OCI-LY3 (cell line): ENCODE measurements around the gene TRAPPC8.
A peak's percentile ranks its signal among the peaks of the same experiment; 100 is the strongest.
"Not testable (repeated sequence)": the region's sequence is repeated elsewhere in the genome, so short reads cannot be mapped to it uniquely, and the experiment has no call there.

ENCODE experiments used
- H2AFZ ChIP-seq: fragments of 200-600, 300-600 bp; shearing (Covaris generic); 2 replicates; pipeline ENCODE4 v1.6.0; 2014; ENCODE audit warnings: antibody characterized with exemption, low read depth, low read length
- H3K27ac ChIP-seq: fragments of 200-600, 300-600 bp; sonication (generic); 2 replicates; pipeline ENCODE4 v1.5.1; 2014; ENCODE audit warnings: mild to moderate bottlenecking, low read length, moderate library complexity, mixed read lengths
- H3K27me3 ChIP-seq: fragments of 200-600, 300-600 bp; sonication (generic); 2 replicates; pipeline ENCODE4 v1.6.1; 2014; ENCODE audit warnings: low read depth, low read length, mixed read lengths
- H3K36me3 ChIP-seq: fragments of 200-600, 300-600 bp; sonication (generic); replicated peaks from 2 replicates; pipeline ENCODE3; 2014; ENCODE audit warnings: low read depth, low read length, mixed read lengths
- H3K4me1 ChIP-seq: fragments of 300-600, 200-600 bp; sonication (generic); 2 replicates; pipeline ENCODE4 v1.6.1; 2014; ENCODE audit warnings: low read length, mixed read lengths
- H3K4me2 ChIP-seq: fragments of 200-600, 300-600 bp; sonication (generic); 2 replicates; pipeline ENCODE4 v1.6.1; 2014; ENCODE audit warnings: low read length, mixed read lengths
- H3K4me3 ChIP-seq: fragments of 300-600, 200-600 bp; sonication (generic); 2 replicates; pipeline ENCODE4 v1.5.1; 2014; ENCODE audit warnings: antibody characterized with exemption, mild to moderate bottlenecking, low read length, moderate library complexity
- H3K79me2 ChIP-seq: fragments of 300-600, 200-600 bp; shearing (Covaris generic); 2 replicates; pipeline ENCODE4 v1.6.1; 2014; ENCODE audit warnings: mild to moderate bottlenecking, low read length, mixed read lengths
- H3K9ac ChIP-seq: fragments of 300-600, 200-600 bp; shearing (Covaris generic); 2 replicates; pipeline ENCODE4 v1.6.0; 2014; ENCODE audit warnings: mild to moderate bottlenecking, low read length, moderate library complexity
- H3K9me3 ChIP-seq: fragments of 200-600, 300-600 bp; shearing (Covaris generic); 2 replicates; pipeline ENCODE4 v1.6.1; 2014; ENCODE audit warnings: low read length, mixed read lengths; ENCODE audit not compliant: insufficient read depth
- H4K20me1 ChIP-seq: fragments of 200-600, 300-600 bp; sonication (generic); 2 replicates; pipeline ENCODE4 v1.6.1; 2016; ENCODE audit warnings: low read length, mixed read lengths; ENCODE audit not compliant: insufficient read depth
- EZH2phosphoT487 ChIP-seq: fragments of 200-600 bp; shearing (Covaris generic); IDR thresholded peaks from 2 replicates; pipeline ENCODE4 v1.6.1; 2018; ENCODE audit warnings: antibody characterized with exemption, mixed run types, low read depth
- TF ChIP-seq, protein P1 (sequence below): fragments of 200-600, 300-600 bp; sonication (generic); IDR thresholded peaks from 2 replicates; pipeline ENCODE4 v1.5.1; 2014; ENCODE audit warnings: antibody characterized with exemption, low read length, low read depth

The TRAPPC8 gene

DNA sequence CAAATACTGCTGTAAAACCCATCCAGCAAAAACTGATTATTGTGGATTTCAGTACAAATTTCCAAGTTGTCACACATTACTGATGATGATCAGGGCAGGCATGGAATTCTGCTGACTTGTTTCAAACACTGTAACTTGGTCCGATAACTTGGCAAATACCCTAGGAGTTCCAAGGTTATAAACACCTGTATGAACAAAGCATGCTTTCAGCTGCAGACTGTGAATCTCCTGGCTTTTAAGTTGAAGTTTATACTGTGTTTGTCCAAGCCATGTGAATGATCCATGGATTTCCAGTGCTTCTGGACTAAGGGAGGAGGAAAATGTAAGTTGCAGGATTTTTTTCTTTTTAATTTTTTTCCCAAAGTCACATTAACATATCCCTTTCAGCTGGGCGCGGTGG lies 112.2 kb downstream of the TRAPPC8 start:
- H3K27me3 ChIP-seq: no peaks in the 10 kb centered on the region
- H3K79me2 ChIP-seq: no peaks in the 10 kb centered on the region
- peaks cover 16% of the 10 kb centered on the region for H3K4me1 ChIP-seq
- H3K9me3 ChIP-seq: no peaks in the 10 kb centered on the region
- no peak overlapping the region for H3K9ac ChIP-seq
- H3K27ac ChIP-seq: no peak overlapping the region
- no peak overlapping the region for H3K4me3 ChIP-seq
- peaks cover 34% of the 10 kb centered on the region for H3K36me3 ChIP-seq
- TF ChIP-seq, protein P1, sequence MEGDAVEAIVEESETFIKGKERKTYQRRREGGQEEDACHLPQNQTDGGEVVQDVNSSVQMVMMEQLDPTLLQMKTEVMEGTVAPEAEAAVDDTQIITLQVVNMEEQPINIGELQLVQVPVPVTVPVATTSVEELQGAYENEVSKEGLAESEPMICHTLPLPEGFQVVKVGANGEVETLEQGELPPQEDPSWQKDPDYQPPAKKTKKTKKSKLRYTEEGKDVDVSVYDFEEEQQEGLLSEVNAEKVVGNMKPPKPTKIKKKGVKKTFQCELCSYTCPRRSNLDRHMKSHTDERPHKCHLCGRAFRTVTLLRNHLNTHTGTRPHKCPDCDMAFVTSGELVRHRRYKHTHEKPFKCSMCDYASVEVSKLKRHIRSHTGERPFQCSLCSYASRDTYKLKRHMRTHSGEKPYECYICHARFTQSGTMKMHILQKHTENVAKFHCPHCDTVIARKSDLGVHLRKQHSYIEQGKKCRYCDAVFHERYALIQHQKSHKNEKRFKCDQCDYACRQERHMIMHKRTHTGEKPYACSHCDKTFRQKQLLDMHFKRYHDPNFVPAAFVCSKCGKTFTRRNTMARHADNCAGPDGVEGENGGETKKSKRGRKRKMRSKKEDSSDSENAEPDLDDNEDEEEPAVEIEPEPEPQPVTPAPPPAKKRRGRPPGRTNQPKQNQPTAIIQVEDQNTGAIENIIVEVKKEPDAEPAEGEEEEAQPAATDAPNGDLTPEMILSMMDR: no peak
- no peak for TF ChIP-seq EZH2phosphoT487
- H2AFZ ChIP-seq: no peak overlapping the region
- no peak overlapping the region for H3K4me2 ChIP-seq
- no peaks in the 10 kb centered on the region for H4K20me1 ChIP-seq

DNA sequence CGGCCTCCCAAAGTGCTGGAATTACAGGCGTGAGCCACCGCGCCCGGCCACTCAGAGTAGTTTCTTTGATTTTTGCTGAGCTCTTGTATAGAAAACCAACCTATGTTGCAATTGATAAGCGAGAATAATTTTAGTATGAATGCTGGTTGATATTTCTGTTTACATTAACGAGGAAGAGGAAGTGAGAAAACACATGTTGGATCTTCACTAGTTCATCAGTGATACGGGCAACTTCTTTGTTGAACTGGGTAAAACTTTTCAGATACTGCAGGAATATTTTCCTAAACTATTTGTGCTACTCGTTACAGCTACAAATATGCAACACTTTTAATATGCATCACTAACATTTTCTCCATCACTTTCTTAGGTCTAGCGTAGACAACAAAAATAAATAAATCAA lies 114.3 kb downstream of the TRAPPC8 start:
- H3K4me2 ChIP-seq: no peak overlapping the region

DNA sequence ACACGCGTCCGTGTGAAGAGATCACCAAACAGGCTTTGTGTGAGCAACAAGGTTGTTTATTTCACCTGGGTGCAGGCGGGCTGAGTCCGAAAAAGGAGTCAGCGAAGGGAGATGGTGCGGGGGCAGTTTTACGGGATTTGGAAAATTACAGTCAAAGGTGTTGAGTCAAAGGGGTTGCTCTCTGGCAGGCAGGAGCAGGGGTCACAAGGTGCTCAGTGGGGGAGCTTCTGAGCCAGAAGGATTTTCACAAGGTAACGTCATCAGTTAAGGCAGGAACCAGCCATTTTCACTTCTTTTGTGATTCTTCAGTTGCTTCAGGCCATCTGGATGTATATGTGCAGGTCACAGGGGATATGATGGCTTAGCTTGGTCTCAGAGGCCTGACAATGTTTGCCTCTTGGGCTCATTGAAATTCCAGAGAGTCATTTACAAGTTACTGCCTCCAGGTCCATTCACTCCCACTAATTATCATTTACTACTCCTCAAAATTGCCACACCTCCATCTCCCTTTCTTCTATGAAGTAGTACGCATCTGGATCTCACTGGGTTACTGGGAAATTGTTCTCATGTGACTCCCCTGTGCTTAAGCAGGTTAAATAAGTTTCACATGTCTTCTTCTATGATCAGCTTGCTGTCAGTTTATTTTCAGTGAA lies 116.1 kb downstream of the TRAPPC8 start:
- Histone ChIP-seq H3K36me3 (peaks cover 24% of the 10 kb centered on the region), H3K4me2 (peak overlapping the region; percentile 15; the same call in 1 of the 2 replicates), H3K4me1 (peaks cover 17% of the 10 kb centered on the region)
- not testable (repeated sequence) for H2AFZ ChIP-seq, H3K27ac ChIP-seq, H3K4me3 ChIP-seq, H3K27me3 ChIP-seq, H4K20me1 ChIP-seq, H3K9me3 ChIP-seq, H3K9ac ChIP-seq, H3K79me2 ChIP-seq

More for the DNA sequence above, 114.3 kb downstream of the TRAPPC8 start:
- TF ChIP-seq EZH2phosphoT487: no peak
- Histone ChIP-seq H3K27ac (no peak overlapping the region), H3K9ac (no peak overlapping the region), H2AFZ (no peak overlapping the region), H3K27me3 (no peaks in the 10 kb centered on the region), H3K4me1 (peaks cover 16% of the 10 kb centered on the region), H3K79me2 (no peaks in the 10 kb centered on the region), H3K36me3 (peaks cover 31% of the 10 kb centered on the region), H3K4me3 (no peak overlapping the region), H4K20me1 (no peaks in the 10 kb centered on the region), H3K9me3 (no peaks in the 10 kb centered on the region)

DNA sequence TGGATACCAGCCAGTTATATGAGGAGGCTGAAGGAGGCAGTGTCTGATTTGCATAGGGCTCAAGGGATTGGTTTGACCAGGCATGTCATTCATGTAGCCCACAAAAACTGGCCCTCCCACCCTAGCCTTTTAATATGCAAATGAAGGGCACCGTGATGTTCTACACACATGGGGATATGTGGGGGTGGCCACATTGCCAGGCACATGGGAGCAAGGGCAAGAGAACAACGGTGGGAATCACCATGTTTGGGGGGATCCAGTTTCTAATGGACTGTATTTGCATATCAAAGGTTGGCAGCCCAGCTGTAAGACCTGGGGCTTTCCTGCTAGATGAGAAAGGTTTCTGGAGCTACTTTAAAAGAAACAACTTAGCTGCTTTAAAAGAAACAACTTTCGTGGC lies 117.2 kb downstream of the TRAPPC8 start:
- Histone ChIP-seq H3K79me2 (no peaks in the 10 kb centered on the region), H3K4me1 (peaks cover 24% of the 10 kb centered on the region), H3K36me3 (peaks cover 23% of the 10 kb centered on the region), H3K4me3 (no peak overlapping the region), H3K4me2 (peak overlapping the region; percentile 15; the same call in 1 of the 2 replicates), H4K20me1 (no peaks in the 10 kb centered on the region), H3K9me3 (no peaks in the 10 kb centered on the region), H2AFZ (no peak overlapping the region), H3K9ac (no peak overlapping the region), H3K27ac (no peak overlapping the region), H3K27me3 (no peaks in the 10 kb centered on the region)
- TF ChIP-seq, protein P1: no peak

DNA sequence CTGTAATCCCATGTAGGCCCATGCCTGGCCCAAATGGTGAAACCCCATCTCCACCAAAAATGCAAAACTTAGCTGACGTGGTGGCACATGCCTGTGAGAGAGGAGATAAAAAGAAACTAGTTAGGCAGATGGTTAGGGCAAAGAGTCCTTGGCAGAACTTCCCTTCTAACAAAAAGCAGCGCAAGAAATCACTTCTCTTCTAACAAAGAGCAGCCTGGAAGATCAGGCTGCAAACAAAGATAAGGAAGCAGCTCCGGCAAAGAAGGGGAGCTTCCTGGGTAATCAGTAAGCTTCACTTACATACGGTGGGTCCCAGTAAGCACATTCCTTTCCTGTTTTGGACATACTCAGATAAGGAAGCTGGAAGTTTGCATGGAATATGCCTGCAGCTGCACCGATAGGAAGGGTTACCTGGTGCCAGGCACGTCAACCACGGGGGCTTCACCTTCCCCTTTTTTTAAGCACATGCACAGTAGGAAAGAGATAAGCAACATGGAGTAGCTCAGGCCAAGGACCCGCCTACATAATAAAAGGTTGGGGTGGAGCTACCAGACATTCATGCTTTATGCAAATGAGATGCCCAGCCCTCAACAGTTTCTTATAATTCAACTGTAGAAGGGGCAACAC lies 121.3 kb downstream of the TRAPPC8 start:
- Histone ChIP-seq H3K36me3 (no peaks in the 10 kb centered on the region), H3K4me3 (no peak overlapping the region), H4K20me1 (no peaks in the 10 kb centered on the region), H3K4me2 (peak overlapping the region; percentile 29), H3K9ac (no peak overlapping the region), H3K9me3 (no peaks in the 10 kb centered on the region), H2AFZ (peak overlapping the region; percentile 31; the same call in 1 of the 2 replicates), H3K27ac (no peak overlapping the region), H3K4me1 (peaks cover 22% of the 10 kb centered on the region), H3K79me2 (no peaks in the 10 kb centered on the region), H3K27me3 (no peaks in the 10 kb centered on the region)
- TF ChIP-seq EZH2phosphoT487: no peak
- TF ChIP-seq, protein P1: no peak
